ENCODE measurements around the gene XRCC3.

The XRCC3 gene

DNA sequence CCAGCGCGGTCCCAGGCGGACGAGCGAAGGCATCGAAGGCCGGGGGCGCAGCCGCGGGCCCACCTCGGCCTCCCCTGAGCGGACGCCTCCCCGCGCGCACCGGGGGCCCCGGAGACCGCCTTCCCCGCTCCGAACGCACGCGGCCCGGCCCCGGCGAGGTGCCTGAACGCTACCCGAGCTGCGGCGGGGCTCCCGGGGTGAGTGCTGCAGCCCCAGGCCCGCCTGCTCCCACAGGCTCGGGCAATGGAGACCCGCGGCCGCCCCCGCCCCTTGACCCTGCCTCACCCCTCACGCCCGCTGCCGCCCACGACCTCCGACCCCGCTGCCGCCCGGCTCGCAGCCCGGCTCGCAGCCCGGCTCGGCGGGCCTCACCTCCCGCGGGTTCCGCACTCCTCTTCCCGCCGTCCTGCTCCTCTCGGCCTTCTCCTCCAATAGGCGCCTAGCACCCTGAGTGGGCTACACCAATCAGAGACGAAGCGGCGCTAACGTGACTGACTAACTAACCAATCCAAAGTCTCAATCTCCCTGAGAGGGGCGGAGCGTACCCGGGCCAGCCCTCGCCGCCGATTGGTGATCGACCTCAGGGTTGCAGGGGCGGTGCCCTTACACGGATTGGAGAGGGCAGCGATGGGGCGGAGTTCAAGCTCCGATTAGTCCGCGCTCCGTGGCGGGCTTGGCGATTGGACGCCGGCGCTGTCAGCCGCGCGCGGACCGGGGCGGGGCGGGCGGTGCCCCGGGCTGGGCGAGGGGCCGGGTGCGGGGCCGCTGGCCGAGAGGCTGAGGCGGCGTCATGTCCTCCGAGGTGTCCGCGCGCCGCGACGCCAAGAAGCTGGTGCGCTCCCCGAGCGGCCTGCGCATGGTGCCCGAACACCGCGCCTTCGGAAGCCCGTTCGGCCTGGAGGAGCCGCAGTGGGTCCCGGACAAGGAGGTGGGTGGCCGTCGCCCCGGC lies at the start of gene XRCC3, which contains the start of gene ZFYVE21:
TSS of gene XRCC3 (minus strand) at position 400 of the 949 bp plus-strand sequence. CDS start 4,364 bp downstream, outside the sequence.
TSS of gene ZFYVE21 (plus strand) at position 759 of the 949 bp plus-strand sequence. CDS start at position 791, 32 bp downstream.
- DNase-seq = peak; percentile 100

DNA sequence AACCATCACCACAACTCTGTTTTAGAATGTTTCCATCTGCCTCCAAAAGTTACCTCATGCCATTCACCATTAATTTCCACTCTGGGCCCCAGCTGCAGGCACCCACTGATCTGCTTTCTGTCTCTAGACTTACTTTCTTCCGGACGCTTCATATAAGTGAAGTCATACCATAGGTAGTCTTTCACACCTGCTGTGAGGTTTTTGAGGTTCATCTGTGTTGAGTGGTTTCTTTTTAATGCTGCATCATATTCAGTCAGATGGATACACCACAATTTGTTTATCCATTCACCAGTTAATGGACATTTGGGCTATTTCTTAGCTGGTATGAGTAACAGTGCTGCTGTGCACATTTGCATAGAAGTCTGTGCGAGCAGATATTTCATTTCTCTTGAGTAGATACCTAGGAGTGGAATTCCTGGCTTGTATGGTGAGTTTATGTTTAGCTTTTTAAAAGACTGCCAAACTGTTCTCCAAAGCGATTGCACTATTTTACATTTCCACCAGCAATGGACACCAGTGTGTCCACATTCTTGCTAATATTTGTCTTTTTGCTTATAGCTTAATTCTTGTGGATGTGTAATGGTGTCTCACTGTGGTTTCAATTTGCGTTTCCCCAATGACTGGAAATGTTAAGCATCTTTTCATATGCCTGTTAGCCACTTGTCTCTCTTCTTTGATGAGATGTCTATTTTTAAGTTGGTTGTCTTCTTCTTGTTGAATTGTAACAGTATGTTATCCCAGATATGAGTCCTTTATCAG lies 48.7 kb upstream of the XRCC3 start:
- DNase-seq = no peak

DNA sequence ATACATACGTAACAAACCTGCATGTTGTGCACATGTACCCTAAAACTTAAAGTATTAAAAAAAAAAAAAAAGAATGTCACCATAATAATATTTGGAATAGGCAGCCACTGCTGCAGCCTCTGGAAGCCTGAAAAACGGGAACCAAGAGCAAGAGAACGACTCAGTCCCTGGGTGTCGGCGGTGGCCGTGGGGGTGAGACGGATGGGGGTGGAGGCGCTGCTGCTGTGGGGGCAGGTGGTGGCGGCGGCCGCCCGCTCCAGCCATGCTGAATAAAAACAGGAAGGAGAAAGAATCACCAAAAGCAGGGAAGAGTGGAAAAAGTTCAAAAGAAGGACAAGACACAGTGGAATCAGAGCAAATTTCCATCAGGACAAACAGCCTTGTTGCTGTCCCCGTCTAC lies 47.3 kb upstream of the XRCC3 start:
- DNase-seq = no peak

- DNase-seq = no peak
These were observed 46.8 kb upstream of the XRCC3 start for GRCh38 chr14:103762036-103762435.

DNA sequence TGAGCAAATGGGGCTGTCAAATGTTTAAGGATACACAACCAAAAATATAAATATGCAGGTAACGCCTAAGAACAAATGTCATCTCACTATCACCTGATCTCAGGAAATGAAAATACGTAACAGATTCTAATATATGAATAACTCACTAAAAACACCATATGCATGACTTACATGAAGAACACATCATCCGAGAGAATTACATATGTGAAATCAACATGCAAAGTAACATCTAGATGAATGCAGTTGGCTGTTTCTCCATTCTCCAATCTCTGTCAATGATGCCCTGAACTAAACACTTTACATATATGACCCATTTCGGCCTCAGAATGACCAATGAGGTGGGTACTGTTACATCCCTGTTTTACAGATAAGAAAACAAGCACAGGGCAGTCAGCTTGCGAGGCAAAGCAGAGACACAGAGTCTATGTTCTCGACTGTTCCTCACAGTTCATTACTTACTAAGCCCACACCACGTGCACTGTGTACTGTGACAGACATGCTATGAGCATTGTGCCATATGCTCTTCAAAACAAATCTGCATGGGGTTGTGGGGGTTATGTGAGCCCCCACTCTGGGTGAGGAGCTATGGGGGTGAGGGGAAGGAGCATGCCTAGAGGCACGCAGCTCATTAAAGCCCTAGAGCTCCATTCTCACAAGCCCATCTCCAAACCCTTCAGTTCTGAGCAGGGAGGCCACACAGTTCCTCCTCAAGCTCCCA lies 43.0 kb upstream of the XRCC3 start:
- no peak for DNase-seq

DNA sequence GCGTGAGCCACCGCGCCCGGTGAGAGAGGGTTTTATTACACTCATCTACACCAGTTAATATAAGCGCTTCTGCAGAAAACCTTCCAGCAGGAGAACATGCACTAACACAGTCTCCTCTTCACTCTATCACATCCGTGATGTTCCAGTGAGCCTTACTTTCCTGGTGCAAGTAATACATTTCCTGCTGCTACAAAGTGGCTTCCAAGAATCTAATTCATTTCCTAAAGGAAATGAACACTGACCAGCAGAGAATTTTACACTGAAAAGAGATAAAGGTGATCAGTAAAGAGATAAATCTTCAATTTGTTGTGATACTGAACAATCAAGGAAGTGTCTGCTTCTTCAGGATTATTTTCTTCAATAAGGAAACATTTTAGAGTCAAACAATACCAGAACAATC lies 39.8 kb upstream of the XRCC3 start:
- no peak for DNase-seq

DNA sequence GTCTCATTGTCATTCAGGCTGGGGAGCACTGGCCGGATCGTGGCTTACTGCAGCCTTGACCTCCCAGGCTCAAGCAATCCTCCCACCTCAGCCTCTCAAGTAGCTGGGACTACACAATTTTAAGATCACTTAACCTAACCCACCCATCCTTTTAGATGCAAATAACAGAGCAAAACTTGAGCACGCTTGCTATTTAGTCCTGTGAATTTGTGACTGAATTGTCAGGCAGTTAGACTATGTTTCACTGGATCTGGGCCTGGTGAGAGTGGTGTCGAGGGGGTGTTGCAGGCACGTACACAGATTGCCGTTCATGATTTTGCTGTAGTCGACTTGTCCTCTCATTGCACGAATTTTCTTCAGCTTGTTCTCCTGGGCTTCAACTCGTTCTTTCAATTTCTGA lies 38.5 kb upstream of the XRCC3 start:
- DNase-seq = no peak

DNA sequence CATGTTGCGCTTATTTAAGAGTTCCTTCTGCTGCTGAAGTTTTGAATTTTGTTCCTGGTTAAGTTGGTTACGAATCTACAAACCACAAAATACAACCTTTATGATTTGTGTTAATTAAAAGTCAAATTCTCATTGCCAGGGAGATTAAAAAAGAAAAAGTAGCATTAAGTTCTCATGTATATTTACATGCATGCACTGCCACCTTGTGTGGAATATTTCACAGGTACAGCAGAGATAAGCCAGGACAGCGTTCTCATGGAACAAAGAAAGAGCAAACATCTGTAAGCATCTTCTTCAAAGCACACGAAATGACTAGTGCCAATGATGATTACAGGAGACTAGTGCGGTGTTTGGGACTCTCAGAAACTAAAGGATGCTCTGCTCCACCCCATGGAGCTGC lies 34.6 kb upstream of the XRCC3 start:
- no peak for DNase-seq

DNA sequence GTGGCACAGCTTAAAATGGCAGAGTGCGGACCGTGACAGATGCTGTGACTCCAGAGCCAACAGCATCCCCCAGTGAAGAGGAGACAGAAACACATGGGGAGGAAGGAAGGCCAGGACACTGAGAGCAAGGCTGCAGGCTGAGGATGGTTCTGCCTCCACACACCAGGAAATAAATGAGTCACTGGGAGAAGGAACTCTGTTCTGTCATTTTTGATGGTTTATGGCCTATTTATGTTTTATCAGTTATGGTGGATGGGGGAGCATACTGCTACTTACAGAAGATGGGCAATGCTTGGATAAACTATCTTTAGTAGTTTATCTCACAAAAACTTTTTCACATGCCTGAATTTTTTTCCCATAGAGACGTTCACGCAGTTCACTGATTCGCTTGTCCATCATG lies 34.2 kb upstream of the XRCC3 start:
- DNase-seq = no peak

- DNase-seq = no peak
These were observed 33.2 kb upstream of the XRCC3 start for GRCh38 chr14:103748534-103748857.

- DNase-seq = peak; percentile 60
These were observed 31.4 kb upstream of the XRCC3 start for GRCh38 chr14:103746701-103747100.

GRCh38 chr14:103745424-103745823 lies 30.2 kb upstream of the XRCC3 start:
- DNase-seq = peak; percentile 10

DNA sequence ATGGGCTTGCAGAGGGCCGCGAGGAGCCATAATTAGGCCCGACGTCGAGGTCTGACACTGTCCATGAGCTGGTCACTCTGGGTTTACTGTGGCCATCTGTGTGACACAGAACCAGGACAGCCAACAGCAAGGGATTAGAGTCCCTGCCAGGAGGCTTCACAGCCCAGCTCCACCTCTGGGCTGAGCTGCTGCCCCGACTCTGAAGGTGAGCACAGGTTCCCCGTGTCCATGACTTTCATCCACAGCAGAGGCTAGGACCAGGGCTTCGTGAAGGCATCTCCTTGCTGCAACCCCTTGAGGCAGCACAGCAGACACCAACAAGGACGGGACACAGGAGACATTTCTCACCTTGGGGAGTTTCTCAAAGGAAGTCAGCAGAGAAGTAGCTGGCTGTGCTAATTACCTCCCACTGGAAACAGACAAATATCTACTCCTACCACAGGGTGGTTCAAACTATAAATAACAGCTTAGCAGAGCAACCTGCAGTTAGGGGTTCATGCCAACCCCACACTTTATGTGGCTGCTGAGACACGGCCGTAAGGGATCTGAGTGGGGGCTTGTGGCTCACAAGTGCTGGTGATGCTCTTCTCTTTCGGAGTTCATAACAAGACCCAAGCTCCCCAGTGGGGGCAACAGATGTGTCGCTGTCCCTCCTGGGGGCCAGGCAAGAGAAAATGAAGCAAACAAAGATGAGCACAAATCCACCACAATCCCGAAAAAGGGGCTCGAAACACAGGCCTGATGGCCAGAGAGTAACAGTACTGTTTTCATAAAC lies 29.6 kb upstream of the XRCC3 start:
- peak; percentile 46 for DNase-seq

DNA sequence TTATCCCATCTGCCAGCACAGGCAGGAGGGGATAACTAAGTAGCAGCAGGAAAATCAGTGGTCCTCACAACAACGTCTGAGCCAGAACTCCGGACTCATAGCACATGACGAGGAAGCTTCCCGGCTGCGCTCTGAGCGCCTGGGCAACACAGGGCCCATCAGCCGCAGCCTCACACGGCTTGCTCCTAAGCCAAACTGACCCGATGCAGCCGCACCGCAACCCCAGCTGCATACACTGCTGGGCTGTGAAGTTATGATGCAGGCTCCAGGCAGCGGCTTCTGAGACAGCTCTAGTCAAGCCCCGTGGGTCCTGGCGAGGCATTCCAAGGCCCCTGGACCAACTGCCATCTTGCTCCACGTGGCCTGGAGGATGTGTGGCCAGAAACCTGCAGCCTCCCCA lies 28.4 kb upstream of the XRCC3 start:
- DNase-seq = peak; percentile 37

GRCh38 chr14:103742499-103743255 lies 27.4 kb upstream of the XRCC3 start:
- peak; percentile 31 for DNase-seq

DNA sequence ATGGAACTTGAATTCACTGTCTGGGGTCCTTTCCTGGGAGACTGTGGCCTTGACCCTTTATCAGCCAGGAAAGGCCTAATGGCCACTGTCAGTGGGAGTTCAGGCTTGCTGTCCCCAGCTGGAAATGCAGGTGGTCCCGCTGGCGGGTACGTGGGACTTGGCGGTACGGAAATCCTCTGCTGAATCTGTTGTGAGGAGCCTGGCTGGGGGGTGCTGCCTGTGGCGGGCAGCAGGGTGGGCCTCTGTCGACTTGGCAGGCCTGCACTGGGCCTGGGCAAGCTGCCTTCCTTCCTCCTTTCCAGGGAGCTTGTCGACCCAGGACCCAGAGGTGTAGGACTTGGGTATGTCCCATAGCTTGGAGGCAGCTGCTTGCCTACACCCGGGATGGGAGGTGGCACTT lies 26.6 kb upstream of the XRCC3 start:
- DNase-seq = peak; percentile 30

DNA sequence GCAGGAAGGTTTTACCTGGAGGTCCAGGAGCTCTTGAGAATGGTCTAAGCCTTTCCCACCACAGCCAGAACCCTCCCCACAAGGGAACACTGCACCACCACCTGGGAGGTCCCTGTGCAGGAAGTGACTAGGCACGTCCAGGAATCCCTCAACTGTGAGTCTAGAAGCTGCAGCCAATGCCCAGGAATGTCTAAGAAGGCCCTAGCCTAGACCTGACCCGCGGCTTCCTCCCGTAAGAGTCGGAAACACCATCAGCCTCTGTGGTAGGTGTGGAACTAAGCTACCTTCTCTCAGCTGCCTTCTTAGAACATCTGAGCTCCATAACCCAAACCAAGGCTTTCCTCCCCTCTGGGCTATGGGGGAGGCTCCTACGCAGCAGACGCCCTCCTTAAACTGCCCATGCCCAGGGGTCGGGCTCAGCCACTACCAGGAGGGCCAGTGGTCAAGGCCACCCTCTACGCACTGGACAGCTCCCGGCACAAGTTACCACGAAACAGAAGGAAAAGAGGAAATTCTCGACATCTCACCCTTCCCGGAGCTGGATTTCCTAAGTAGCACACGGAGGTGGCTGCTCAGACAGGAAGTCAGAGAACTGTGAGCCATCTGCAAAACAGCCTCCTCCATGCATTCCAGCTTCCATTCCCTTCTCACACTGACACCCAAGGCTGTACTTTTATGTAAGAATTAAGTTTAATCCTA lies 25.9 kb upstream of the XRCC3 start:
- DNase-seq = peak; percentile 68

GRCh38 chr14:103739793-103740501 lies 24.7 kb upstream of the XRCC3 start:
- DNase-seq = peak; percentile 39

DNA sequence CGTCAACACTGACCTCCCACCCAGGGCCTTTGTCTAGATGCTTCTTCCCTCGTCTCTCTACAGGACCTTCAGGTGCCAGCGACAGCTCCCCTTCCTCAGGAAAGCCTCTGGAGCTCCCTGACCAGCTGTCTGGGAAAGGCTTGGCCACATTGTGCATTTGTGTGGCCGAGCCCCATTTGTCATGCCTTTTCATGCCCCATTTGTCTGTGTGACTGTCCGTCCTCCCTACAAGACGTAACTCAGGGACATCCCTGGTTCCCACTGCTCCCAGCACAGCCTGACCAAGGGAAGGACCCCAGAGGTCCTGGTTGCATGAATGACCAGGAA lies 24.2 kb upstream of the XRCC3 start:
- DNase-seq = no peak

DNA sequence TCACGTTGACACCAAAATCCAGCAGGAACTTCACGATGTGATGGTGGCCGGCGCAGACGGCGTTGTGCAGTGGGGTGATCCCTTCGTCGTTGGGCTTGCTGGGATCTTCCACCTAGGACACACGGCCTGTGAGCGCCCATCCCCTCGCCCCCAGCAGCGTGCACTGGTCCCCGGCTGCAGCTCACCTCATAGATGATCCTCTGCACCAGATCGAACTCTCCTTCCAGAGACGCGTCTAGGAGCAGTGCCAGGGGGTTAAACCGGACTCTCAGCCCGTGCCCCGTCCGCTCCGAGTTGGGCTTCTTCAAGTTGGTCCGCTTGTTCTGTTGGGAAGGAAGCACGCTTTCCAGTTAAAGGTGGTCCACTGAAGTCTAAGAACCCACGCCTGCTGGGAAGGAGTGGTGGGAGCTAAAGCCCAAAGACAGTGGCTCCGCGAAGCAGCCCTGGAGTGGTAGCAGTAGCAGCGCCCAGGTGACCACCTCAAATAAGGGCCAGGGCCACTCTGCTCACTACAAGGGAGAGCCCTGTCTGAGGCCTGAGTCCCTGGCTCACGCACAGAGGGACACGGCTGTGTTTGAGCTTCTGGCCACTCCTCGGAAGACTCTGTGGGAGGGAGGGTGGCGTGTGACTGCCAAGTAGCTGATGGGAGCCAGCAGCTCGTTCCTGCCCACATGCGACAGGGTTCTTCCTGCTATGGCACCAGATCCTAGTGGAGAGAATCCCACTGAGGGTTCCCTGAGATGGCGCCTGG lies 23.6 kb upstream of the XRCC3 start:
- peak; percentile 42 for DNase-seq
